IMR-90 (cell line): ENCODE data around the gene TBC1D1. TPM values are rescaled to one million over a fixed set of nuclear protein-coding genes. Genes with fewer than 3 reads are reported as not detected.

Experiments used
- ATAC-seq: fragments of 200-7000 bp; cut with Tn5 transposase; 2 replicates; pipeline ENCODE4 v1.9.1; 2020; ENCODE audit warnings: low read depth, mild to moderate bottlenecking, moderate library complexity
- BruUV-seq: library from RNA; stranded (reverse); fragments of 400-500 nt; replicated peaks from 2 replicates; lab custom pipeline; 2021; lab: Mats Ljungman, UMichigan
- CTCF ChIA-PET: fragments of 300-600 bp; formaldehyde crosslinking; extraction: SDS; loops from one replicate; lab custom pipeline; 2021; ENCODE audit warnings: antibody characterized with exemption; lab: Yijun Ruan, JAX
- POLR2A ChIA-PET: fragments of 300-600 bp; sonication (Branson Sonifier 250); formaldehyde crosslinking; loops from one replicate; lab custom pipeline; 2022; ENCODE audit warnings: antibody characterized with exemption; ENCODE audit not compliant: unreplicated experiment; lab: Charles Lee
- DNase-seq: peaks from one replicate; pipeline ENCODE4 v3.0.0; 2013
- H2AFZ ChIP-seq: replicated peaks from 2 replicates; pipeline ENCODE3; 2013; ENCODE audit warnings: low read length, mild to moderate bottlenecking; ENCODE audit not compliant: poor library complexity
- H2AK5ac ChIP-seq: 2 replicates; pipeline ENCODE4 v1.6.1; 2013; ENCODE audit warnings: low read depth, low read length, inconsistent platforms
- H2AK9ac ChIP-seq: replicated peaks from 2 replicates; pipeline ENCODE3; 2013; ENCODE audit warnings: mild to moderate bottlenecking, low read depth, low read length, moderate library complexity; ENCODE audit not compliant: poor library complexity
- H2BK120ac ChIP-seq: 2 replicates; pipeline ENCODE4 v1.6.1; 2013; ENCODE audit warnings: low read depth, low read length, inconsistent platforms
- H2BK15ac ChIP-seq: 3 replicates; pipeline ENCODE4 v1.6.1; 2013; ENCODE audit warnings: low read depth, low read length, inconsistent platforms
- H2BK20ac ChIP-seq: 2 replicates; pipeline ENCODE4 v1.6.1; 2013; ENCODE audit warnings: low read depth, mild to moderate bottlenecking, inconsistent platforms, low read length, moderate library complexity
- H2BK5ac ChIP-seq: 2 replicates; pipeline ENCODE4 v1.6.1; 2013; ENCODE audit warnings: mild to moderate bottlenecking, low read depth, low read length, inconsistent platforms; ENCODE audit not compliant: poor library complexity, severe bottlenecking
- H3K14ac ChIP-seq: replicated peaks from 2 replicates; pipeline ENCODE4 v1.6.1; 2013; ENCODE audit warnings: low read depth, low read length, inconsistent platforms
- H3K18ac ChIP-seq: 2 replicates; pipeline ENCODE4 v1.6.1; 2013; ENCODE audit warnings: low read depth, low read length, control low read depth
- H3K23ac ChIP-seq: 2 replicates; pipeline ENCODE4 v1.6.1; 2013; ENCODE audit warnings: low read depth, low read length, inconsistent platforms
- H3K27ac ChIP-seq: 2 replicates; pipeline ENCODE4 v1.5.1; 2013; ENCODE audit warnings: mild to moderate bottlenecking, control low read depth, low read length; ENCODE audit not compliant: insufficient read depth
- H3K27me3 ChIP-seq: 2 replicates; pipeline ENCODE4 v1.6.1; 2013; ENCODE audit warnings: low read length; ENCODE audit not compliant: control insufficient read depth, insufficient read depth
- H3K36me3 ChIP-seq: 2 replicates; pipeline ENCODE4 v1.6.1; 2013; ENCODE audit warnings: low read length, mixed read lengths; ENCODE audit not compliant: control insufficient read depth, insufficient read depth
- H3K4ac ChIP-seq: 2 replicates; pipeline ENCODE4 v1.6.1; 2013; ENCODE audit warnings: low read depth, low read length, inconsistent platforms
- H3K4me1 ChIP-seq: 2 replicates; pipeline ENCODE4 v1.6.1; 2013; ENCODE audit warnings: low read length, mixed read lengths; ENCODE audit not compliant: control insufficient read depth, insufficient read depth
- H3K4me2 ChIP-seq: 2 replicates; pipeline ENCODE4 v1.6.1; 2013; ENCODE audit warnings: low read depth, mild to moderate bottlenecking, control low read depth, low read length, moderate library complexity
- H3K4me3 ChIP-seq: 2 replicates; pipeline ENCODE4 v1.5.1; 2013; ENCODE audit warnings: low read depth, mild to moderate bottlenecking, control low read depth, low read length, moderate library complexity; ENCODE audit not compliant: insufficient read depth
- H3K56ac ChIP-seq: 2 replicates; pipeline ENCODE4 v1.6.1; 2013; ENCODE audit warnings: low read length, inconsistent platforms; ENCODE audit not compliant: insufficient read depth; ENCODE audit errors: extremely low read depth
- H3K79me1 ChIP-seq, 2 experiments: 2 replicates each; pipeline ENCODE4 v1.6.1; 2013; ENCODE audit warnings: low read length in 2 of 2, inconsistent platforms in 1 of 2, low read depth in 1 of 2
- H3K9ac ChIP-seq: 2 replicates; pipeline ENCODE4 v1.6.1; 2013; ENCODE audit warnings: low read depth, low read length, control low read depth
- H3K9me1 ChIP-seq: 2 replicates; pipeline ENCODE4 v1.6.1; 2013; ENCODE audit warnings: low read length, inconsistent platforms; ENCODE audit not compliant: insufficient read depth
- H3K9me3 ChIP-seq: 2 replicates; pipeline ENCODE4 v1.6.1; 2013; ENCODE audit warnings: low read length; ENCODE audit not compliant: control insufficient read depth, insufficient read depth
- H4K20me1 ChIP-seq: 2 replicates; pipeline ENCODE4 v1.6.1; 2013; ENCODE audit warnings: low read length, inconsistent platforms; ENCODE audit not compliant: insufficient read depth
- H4K5ac ChIP-seq: 2 replicates; pipeline ENCODE4 v1.6.1; 2013; ENCODE audit warnings: mild to moderate bottlenecking, low read depth, low read length, control low read depth
- H4K8ac ChIP-seq, 2 experiments: 2 replicates each; pipeline ENCODE4 v1.6.1; 2013; ENCODE audit warnings: low read depth in 2 of 2, low read length in 2 of 2, control low read depth in 1 of 2, inconsistent platforms in 1 of 2
- H4K91ac ChIP-seq: 2 replicates; pipeline ENCODE4 v1.6.1; 2013; ENCODE audit warnings: low read depth, low read length, inconsistent platforms; ENCODE audit not compliant: insufficient read depth
- BHLHE40 ChIP-seq: fragments of 150-350 bp; IDR thresholded peaks from 2 replicates; pipeline ENCODE4 v1.6.1; 2016; ENCODE audit warnings: mild to moderate bottlenecking, low read depth, low read length
- CEBPB ChIP-seq: IDR thresholded peaks from 2 replicates; pipeline ENCODE4 v1.6.1; 2012; ENCODE audit warnings: low read depth, low read length, improper control_type of control experiment
- CHD1 ChIP-seq: IDR thresholded peaks from 2 replicates; pipeline ENCODE4 v1.6.1; 2012; ENCODE audit warnings: low read depth, low read length, improper control_type of control experiment
- CTCF ChIP-seq: conservative IDR thresholded peaks from 2 replicates; pipeline ENCODE4 v1.5.1; 2012; ENCODE audit warnings: mild to moderate bottlenecking, low read depth, low read length, improper control_type of control experiment
- ELK1 ChIP-seq: fragments of 150-350 bp; IDR thresholded peaks from 2 replicates; pipeline ENCODE4 v1.6.1; 2016; ENCODE audit warnings: low read depth, mild to moderate bottlenecking, low read length, moderate library complexity, borderline replicate concordance
- FOS ChIP-seq: fragments of 150-350 bp; IDR thresholded peaks from 2 replicates; pipeline ENCODE4 v1.6.1; 2016; ENCODE audit warnings: low read depth, low read length
- MAFK ChIP-seq: IDR thresholded peaks from 2 replicates; pipeline ENCODE4 v1.6.1; 2012; ENCODE audit warnings: low read depth, low read length, improper control_type of control experiment
- MAZ ChIP-seq: IDR thresholded peaks from 2 replicates; pipeline ENCODE4 v1.6.1; 2012; ENCODE audit warnings: low read depth, mild to moderate bottlenecking, low read length, improper control_type of control experiment, moderate library complexity, borderline replicate concordance
- MXI1 ChIP-seq: IDR thresholded peaks from 2 replicates; pipeline ENCODE4 v1.6.1; 2012; ENCODE audit warnings: low read depth, mild to moderate bottlenecking, low read length, moderate library complexity, borderline replicate concordance
- POLR2A ChIP-seq: IDR thresholded peaks from 2 replicates; pipeline ENCODE4 v1.6.1; 2012; ENCODE audit warnings: mild to moderate bottlenecking, low read depth, low read length
- RAD21 ChIP-seq: IDR thresholded peaks from 2 replicates; pipeline ENCODE4 v1.6.1; 2012; ENCODE audit warnings: low read length, improper control_type of control experiment
- RCOR1 ChIP-seq: IDR thresholded peaks from 2 replicates; pipeline ENCODE4 v1.6.1; 2012; ENCODE audit warnings: mild to moderate bottlenecking, low read length, improper control_type of control experiment; ENCODE audit not compliant: insufficient replicate concordance
- RFX5 ChIP-seq: IDR thresholded peaks from 2 replicates; pipeline ENCODE4 v1.8.0; 2012; ENCODE audit warnings: low read depth, mild to moderate bottlenecking, low read length, moderate library complexity
- SMC3 ChIP-seq: fragments of 150-350 bp; IDR thresholded peaks from 2 replicates; pipeline ENCODE4 v1.6.1; 2016; ENCODE audit warnings: low read depth, mild to moderate bottlenecking, antibody characterized with exemption, low read length, moderate library complexity
- USF2 ChIP-seq: fragments of 150-350 bp; IDR thresholded peaks from 2 replicates; pipeline ENCODE4 v1.6.1; 2017; ENCODE audit warnings: mild to moderate bottlenecking, antibody characterized with exemption, low read length, low read depth
- WGBS, 2 experiments: methylation state at CpG; one replicate each; pipeline versions ENCODE4 v1.1.5 to v1.1.7; 2013; ENCODE audit warnings: missing lambda C conversion rate in 2 of 2; ENCODE audit not compliant: insufficient read length in 1 of 2; ENCODE audit errors: extremely low coverage in 2 of 2; 5-methylcytosine and 5-hydroxymethylcytosine counted together
- dilution Hi-C: fragments of 300-500 bp; cut with HindIII; formaldehyde crosslinking; loops from one replicate; pipeline ENCODE4 v1.14.3; 2018; ENCODE audit warnings: low sequenced_read_pairs; ENCODE audit not compliant: unreplicated experiment
- in situ Hi-C: fragments of 300-500 bp; cut with MboI; formaldehyde crosslinking; loops from 3 replicates; pipeline ENCODE4 v1.14.3; 2019; ENCODE audit warnings: low sequenced_read_pairs, inconsistent platforms, mixed read lengths
- intact Hi-C: fragments of 100-400 bp; cut with micrococcal nuclease; formaldehyde crosslinking; loops from 2 replicates; pipeline ENCODE4 v1.10.0; 2022
- polyA plus RNA-seq, 3 experiments: library from polyadenylated mRNA; depleted of rRNA; stranded (reverse); fragments of >200 nt; gene quantifications; 2 replicates each; pipeline ENCODE4 v1.2.3, GENCODE V29; 2012; ENCODE audit warnings: low replicate concordance in 1 of 3
- total RNA-seq: library from RNA; depleted of rRNA; stranded (reverse); fragments of >200 nt; gene quantifications from 2 replicates; pipeline ENCODE4 v1.2.3, GENCODE V29; 2012

TBC1D1 gene
- total and polyA plus RNA-seq, 2 of the 4 experiments (the other 2 are of a cell fraction), result 42.4 to 104 TPM

DNA sequence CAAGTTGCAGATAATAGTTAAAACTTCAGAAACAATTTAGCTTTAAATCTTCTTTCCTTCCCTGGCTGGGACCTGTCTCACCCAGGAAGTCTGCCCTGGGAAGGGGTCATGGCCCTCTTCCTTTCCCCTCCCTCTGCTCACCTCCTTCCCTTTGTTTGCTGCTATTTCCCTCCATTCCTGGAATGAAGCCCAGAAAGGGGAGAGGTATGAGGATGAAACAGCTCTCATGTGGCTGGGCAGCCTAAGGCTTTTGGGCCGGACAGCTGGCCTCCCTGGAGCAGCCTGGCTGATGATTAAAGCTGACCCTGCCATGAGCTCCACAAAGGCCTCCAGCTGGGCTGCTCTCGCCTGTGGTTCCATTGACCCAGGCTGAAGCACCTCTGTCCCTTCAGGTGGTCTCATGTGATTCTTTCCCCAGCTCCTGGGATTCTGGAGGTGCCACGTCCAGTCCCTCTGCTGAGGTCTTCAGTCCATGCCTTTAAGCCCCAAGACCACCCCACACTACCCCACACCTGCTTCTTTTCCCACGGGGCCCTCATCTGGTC lies 271.4 kb downstream of the TBC1D1 start:
- Histone ChIP-seq H3K23ac (peak overlapping the region; percentile 5; the same call in 1 of the 2 replicates), H2AK5ac (peak overlapping the region; percentile 93), H3K27ac (peak overlapping the region; percentile 71), H2BK15ac (peak overlapping the region; percentile 97; the same call in 2 of the 3 replicates), H2AFZ (peak overlapping the region; percentile 37), H2BK120ac (peak overlapping the region; percentile 87), H3K4me1 (peaks cover 16% of the 10 kb centered on the region), H3K4me3 (no peak overlapping the region), H3K56ac (no peak overlapping the region), H3K9ac (no peak overlapping the region), H2AK9ac (peak overlapping the region; percentile 51), H3K4ac (peak overlapping the region; percentile 84), H4K5ac (peak overlapping the region; percentile 21; the same call in 1 of the 2 replicates), H3K79me1 (peaks cover 0 to 5% of the 10 kb centered on the region in 2 experiments; a peak in 1 of 4 replicates), H3K4me2 (no peak overlapping the region), H3K27me3 (no peaks in the 10 kb centered on the region), H3K14ac (peak overlapping the region; percentile 94; the same call in 1 of the 2 replicates), H3K18ac (peak overlapping the region; percentile 34; the same call in 1 of the 2 replicates), H4K91ac (peak overlapping the region; percentile 79), H2BK20ac (peak overlapping the region; percentile 94), H4K8ac (peak overlapping the region; percentile 48 to 53; a peak in 3 of 4 replicates), H4K20me1 (no peaks in the 10 kb centered on the region), H2BK5ac (peak overlapping the region; percentile 84), H3K9me3 (no peaks in the 10 kb centered on the region; the same call in 1 of the 2 replicates), H3K36me3 (no peaks in the 10 kb centered on the region), H3K9me1 (peaks cover 14% of the 10 kb centered on the region)
- DNase-seq, result peak; percentile 94
- intact Hi-C loops (loop anchor here (5.0 kb wide), 2 partner anchors 85 to 100 kb away; no protein-coding TSS in a partner anchor), in situ Hi-C loops (no loop called here), dilution Hi-C loops (no loop called here)
- POLR2A ChIA-PET, result interaction anchor here (0.6 kb wide), 1 partner anchor 43 kb away, joined by 3 read pairs; no protein-coding TSS in a partner anchor
- WGBS, 2 experiments, result 36% methylated on average over 3 of the region's 4 CpGs; no CpG with 5 or more reads in 1 of the 2 experiments
- BruUV-seq, result no TSS peak
- peak; percentile 66 for ATAC-seq
- CTCF ChIA-PET, result interaction anchor here (0.6 kb wide), 1 partner anchor 74 kb away, joined by 3 read pairs; no protein-coding TSS in a partner anchor
- TF ChIP-seq CHD1 (no peak), CTCF (no peak), RCOR1 (no peak), ELK1 (no peak), SMC3 (no peak), RAD21 (no peak), USF2 (no peak), FOS (no peak), MXI1 (no peak), BHLHE40 (no peak), CEBPB (no peak), MAFK (no peak), POLR2A (no peak), RFX5 (no peak), MAZ (no peak)
